Keratinocyte (primary cell): Measurements from ENCODE around the gene ITPR2. TPM values are rescaled to one million over a fixed set of nuclear protein-coding genes. Genes with fewer than 3 reads are reported as not detected.

Experiments used
- DNase-seq: peaks from one replicate; pipeline ENCODE4 v3.0.0-alpha.2; 2011; ENCODE audit warnings: low read depth, missing footprints, low spot score
- FAIRE-seq: peaks from 2 replicates; lab custom pipeline; 2011; peaks lifted over from hg19 to GRCh38; lab: Jason Lieb, UNC
- H2AFZ ChIP-seq: 2 replicates; pipeline ENCODE4 v1.6.0; 2012; ENCODE audit warnings: low read length, control low read depth, inconsistent platforms; ENCODE audit not compliant: control insufficient read depth
- H3K27ac ChIP-seq: 2 replicates; pipeline ENCODE4 v1.5.1; 2011; ENCODE audit warnings: low read length; ENCODE audit not compliant: control insufficient read depth, insufficient read depth
- H3K27me3 ChIP-seq: 3 replicates; pipeline ENCODE4 v1.6.0; 2011; ENCODE audit warnings: low read length; ENCODE audit not compliant: control insufficient read depth, insufficient read depth; ENCODE audit errors: extremely low read depth
- H3K36me3 ChIP-seq, 2 experiments: 2 replicates in 1 of 2; 3 replicates in 1 of 2; pipeline ENCODE4 v1.5.1; 2011; ENCODE audit warnings: low read length in 2 of 2, mild to moderate bottlenecking in 1 of 2; ENCODE audit not compliant: control insufficient read depth in 2 of 2, insufficient read depth in 2 of 2; ENCODE audit errors: extremely low read depth in 1 of 2
- H3K4me1 ChIP-seq: 3 replicates; pipeline ENCODE4 v1.5.1; 2011; ENCODE audit warnings: low read length; ENCODE audit not compliant: control insufficient read depth, insufficient read depth; ENCODE audit errors: extremely low read depth
- H3K4me2 ChIP-seq: 3 replicates; pipeline ENCODE4 v1.6.0; 2011; ENCODE audit warnings: low read depth, low read length; ENCODE audit not compliant: control insufficient read depth, insufficient read depth; ENCODE audit errors: extremely low read depth
- H3K4me3 ChIP-seq, 3 experiments: fragments of 200-600 bp in 1 of 3; sonication (generic) in 1 of 3; 2 replicates in 2 of 3; 3 replicates in 1 of 3; pipeline ENCODE4 v1.5.1; 2011 to 2016; ENCODE audit warnings: low read length in 3 of 3, mild to moderate bottlenecking in 3 of 3, control low read depth in 2 of 3, inconsistent platforms in 1 of 3, low read depth in 1 of 3, mixed read lengths in 1 of 3, mixed run types in 1 of 3, moderate library complexity in 1 of 3; ENCODE audit not compliant: control insufficient read depth in 2 of 3, insufficient read depth in 2 of 3; ENCODE audit errors: extremely low read depth in 1 of 3
- H3K79me2 ChIP-seq: 2 replicates; pipeline ENCODE4 v1.6.0; 2012; ENCODE audit warnings: low read length; ENCODE audit not compliant: control insufficient read depth, insufficient read depth
- H3K9ac ChIP-seq: 3 replicates; pipeline ENCODE4 v1.6.0; 2011; ENCODE audit warnings: low read length; ENCODE audit not compliant: control insufficient read depth, insufficient read depth; ENCODE audit errors: extremely low read depth
- H3K9me1 ChIP-seq: 3 replicates; pipeline ENCODE4 v1.6.0; 2011; ENCODE audit warnings: low read length; ENCODE audit not compliant: control insufficient read depth, insufficient read depth; ENCODE audit errors: extremely low read depth
- H3K9me3 ChIP-seq: 2 replicates; pipeline ENCODE4 v1.5.1; 2012; ENCODE audit warnings: low read depth, low read length; ENCODE audit not compliant: control insufficient read depth
- H4K20me1 ChIP-seq: 3 replicates; pipeline ENCODE4 v1.6.0; 2011; ENCODE audit warnings: low read length; ENCODE audit not compliant: control insufficient read depth, insufficient read depth; ENCODE audit errors: extremely low read depth
- CTCF ChIP-seq, 3 experiments: IDR thresholded peaks in 1 of 3; conservative IDR thresholded peaks in 1 of 3; optimal IDR thresholded peaks in 1 of 3; 2 replicates in 2 of 3; 3 replicates in 1 of 3; pipeline versions ENCODE3 to v1.5.1; 2011; ENCODE audit warnings: low read length in 3 of 3, mild to moderate bottlenecking in 3 of 3, moderate library complexity in 2 of 3, control low read depth in 1 of 3, inconsistent platforms in 1 of 3; ENCODE audit not compliant: insufficient read depth in 2 of 3; ENCODE audit errors: extremely low read depth in 1 of 3
- EZH2 ChIP-seq: IDR thresholded peaks from one replicate; pipeline ENCODE4 v1.6.1; 2012; ENCODE audit warnings: inconsistent platforms, mild to moderate bottlenecking, low read length, moderate library complexity
- dilution Hi-C: fragments of 300-500 bp; cut with MboI; formaldehyde crosslinking; loops from one replicate; pipeline ENCODE4 v1.7.0; 2020; ENCODE audit warnings: low sequenced_read_pairs; ENCODE audit not compliant: extremely low pct_ligation_motif_present
- polyA plus RNA-seq, 5 experiments: library from polyadenylated mRNA; depleted of rRNA in 3 of 5; stranded (reverse) in 3 of 5; stranded (forward) in 1 of 5; unstranded in 1 of 5; fragments of >200 nt; gene quantifications; 1 replicate in 1 of 5; 2 replicates in 3 of 5; 3 replicates in 1 of 5; pipeline versions ENCODE4 v1.2.1 to v1.2.3, GENCODE V29; 2011 to 2012; ENCODE audit warnings: missing spikeins in 2 of 5, low read depth in 1 of 5, low replicate concordance in 1 of 5

Gene ITPR2
- polyA plus RNA-seq, 1 donor (not counting 4 experiments of a cell fraction or from before 2014, with no cell fraction given): 7.6 TPM

GRCh38 chr12:26651036-26651435 lies 182.0 kb downstream of the ITPR2 start:
- Histone ChIP-seq H3K79me2 (no peaks in the 10 kb centered on the region), H3K36me3 (peaks cover 0 to 5% of the 10 kb centered on the region in 2 experiments), H3K4me1 (peaks cover 9% of the 10 kb centered on the region), H3K4me3 (no peak overlapping the region), H3K27ac (no peak overlapping the region), H3K27me3 (no peaks in the 10 kb centered on the region), H3K9me1 (no peaks in the 10 kb centered on the region), H3K9ac (no peak overlapping the region), H4K20me1 (no peaks in the 10 kb centered on the region), H2AFZ (no peak overlapping the region), H3K9me3 (no peaks in the 10 kb centered on the region), H3K4me2 (no peak overlapping the region)
- no peak for FAIRE-seq
- dilution Hi-C loops: no loop called here
- TF ChIP-seq CTCF (optimal IDR thresholded peaks at IDR 0.05 in 1 of 3, IDR thresholded peaks at IDR 0.05 in 1 of 3, conservative IDR thresholded peaks at IDR 0.05 in 1 of 3; ENCODE audit: extremely low read depth in 1 of 3, insufficient read depth in 2 of 3, low read length in 3 of 3) (no peak), EZH2 (no peak)
- no peak for DNase-seq

GRCh38 chr12:26648999-26649398 lies 184.0 kb downstream of the ITPR2 start:
- no peaks in the 10 kb centered on the region for H4K20me1 ChIP-seq
- peaks cover 9% of the 10 kb centered on the region for H3K4me1 ChIP-seq
- no peak for FAIRE-seq
- H3K27ac ChIP-seq: no peak overlapping the region
- H3K9me3 ChIP-seq: no peaks in the 10 kb centered on the region
- no peak for DNase-seq
- H3K36me3 ChIP-seq: peaks cover 0 to 5% of the 10 kb centered on the region in 2 experiments
- H3K9ac ChIP-seq: no peak overlapping the region
- no peaks in the 10 kb centered on the region for H3K27me3 ChIP-seq
- H3K9me1 ChIP-seq: no peaks in the 10 kb centered on the region
- H3K4me2 ChIP-seq: no peak overlapping the region
- TF ChIP-seq EZH2 (no peak), CTCF (optimal IDR thresholded peaks at IDR 0.05 in 1 of 3, IDR thresholded peaks at IDR 0.05 in 1 of 3, conservative IDR thresholded peaks at IDR 0.05 in 1 of 3; ENCODE audit: extremely low read depth in 1 of 3, insufficient read depth in 2 of 3, low read length in 3 of 3) (no peak)
- no peak overlapping the region for H3K4me3 ChIP-seq
- H3K79me2 ChIP-seq: no peaks in the 10 kb centered on the region
- dilution Hi-C loops: no loop called here
- H2AFZ ChIP-seq: no peak overlapping the region
